G401 (cell line): ENCODE results near the gene PIGU. TPM values are rescaled to one million over a fixed set of nuclear protein-coding genes. Genes with fewer than 3 reads are reported as not detected.
"Not testable (repeated sequence)": the region's sequence is repeated elsewhere in the genome, so short reads cannot be mapped to it uniquely, and the experiment has no call there.

Experiments used
- DNase-seq: peaks from one replicate; pipeline ENCODE4 v3.0.0-alpha.2; 2015; ENCODE audit warnings: low spot score
- in situ Hi-C: cut with HindIII; loops from 2 replicates; pipeline ENCODE4 v1.10.0; 2016; ENCODE audit warnings: low sequenced_read_pairs, mixed read lengths
- total RNA-seq: library from RNA; depleted of rRNA; stranded (reverse); fragments of >200 nt; shearing (Covaris generic); gene quantifications from 2 replicates; pipeline ENCODE4 v1.2.3, GENCODE V29; 2014

The PIGU gene
- total RNA-seq, 1 experiment from 2014 or later = 11.8 TPM

- in situ Hi-C loops = no loop called here
- DNase-seq = no peak
Observed at GRCh38 chr20:34629342-34629741, 47.5 kb downstream of the PIGU start.

GRCh38 chr20:34628026-34628425 is 48.9 kb downstream of the PIGU start:
- in situ Hi-C loops = no loop called here

GRCh38 chr20:34627458-34627857 is 49.4 kb downstream of the PIGU start:
- DNase-seq = no peak
- in situ Hi-C loops = no loop called here

More at GRCh38 chr20:34628026-34628425, 48.9 kb downstream of the PIGU start:
- no peak for DNase-seq

GRCh38 chr20:34626992-34627391 is 49.9 kb downstream of the PIGU start:
- DNase-seq = no peak
- in situ Hi-C loops = no loop called here

- DNase-seq = no peak
- in situ Hi-C loops = no loop called here
Observed at GRCh38 chr20:34624629-34625028, 52.3 kb downstream of the PIGU start.

- in situ Hi-C loops = no loop called here
Observed at GRCh38 chr20:34622821-34623451, 54.0 kb downstream of the PIGU start.

GRCh38 chr20:34621383-34622367 is 55.2 kb downstream of the PIGU start:
- DNase-seq = no peak
- in situ Hi-C loops = no loop called here

More at GRCh38 chr20:34622821-34623451, 54.0 kb downstream of the PIGU start:
- no peak for DNase-seq

- in situ Hi-C loops = no loop called here
- no peak for DNase-seq
Observed at GRCh38 chr20:34621036-34621343, 55.9 kb downstream of the PIGU start.

- in situ Hi-C loops = no loop called here
- no peak for DNase-seq
Observed at GRCh38 chr20:34618676-34619075, 58.2 kb downstream of the PIGU start.

GRCh38 chr20:34616913-34617312 is 60.0 kb downstream of the PIGU start:
- in situ Hi-C loops, DNase-seq: not testable (repeated sequence)

- DNase-seq = no peak
- in situ Hi-C loops = no loop called here
Observed at GRCh38 chr20:34615477-34615876, 61.4 kb downstream of the PIGU start.

- DNase-seq, in situ Hi-C loops: not testable (repeated sequence)
Observed at GRCh38 chr20:34611976-34612375, 64.9 kb downstream of the PIGU start.

GRCh38 chr20:34607066-34607465 is 69.8 kb downstream of the PIGU start:
- DNase-seq = no peak
- in situ Hi-C loops = no loop called here

GRCh38 chr20:34604980-34605788 is 71.7 kb downstream of the PIGU start:
- DNase-seq = no peak
- in situ Hi-C loops = no loop called here

GRCh38 chr20:34600892-34601653 is 75.8 kb downstream of the PIGU start:
- no peak for DNase-seq
- in situ Hi-C loops = no loop called here

- no peak for DNase-seq
- in situ Hi-C loops = no loop called here
Observed at GRCh38 chr20:34595377-34596184, 81.3 kb downstream of the PIGU start.

GRCh38 chr20:34586488-34587163 is 90.3 kb downstream of the PIGU start:
- in situ Hi-C loops = no loop called here
- no peak for DNase-seq

GRCh38 chr20:34585019-34585418 is 91.9 kb downstream of the PIGU start:
- DNase-seq = no peak
- in situ Hi-C loops = no loop called here
